Epithelial cell of proximal tubule (primary cell): ENCODE measurements around the gene RPL9. TPM values are rescaled to one million over a fixed set of nuclear protein-coding genes. Genes with fewer than 3 reads are reported as not detected.
"Not testable (repeated sequence)": the region's sequence is repeated elsewhere in the genome, so short reads cannot be mapped to it uniquely, and the experiment has no call there.

ENCODE experiments used
- DNase-seq: peaks from one replicate; pipeline ENCODE4 v3.0.0-alpha.2; 2011; ENCODE audit warnings: low read depth
- H3K4me3 ChIP-seq: 2 replicates; pipeline ENCODE4 v1.5.1; 2011; ENCODE audit warnings: low read depth, mild to moderate bottlenecking, low read length
- total RNA-seq: library from RNA; depleted of rRNA; stranded (reverse); fragments of >200 nt; gene quantifications from 2 replicates; pipeline ENCODE4 v1.2.3, GENCODE V29; 2015
- TF ChIP-seq, protein P1 (sequence below): conservative IDR thresholded peaks from 2 replicates; pipeline ENCODE4 v1.5.1; 2012; ENCODE audit warnings: low read depth, mild to moderate bottlenecking, low read length

RPL9 gene
- 3,007 and 3,128 TPM in 2 replicates for total RNA-seq

DNA sequence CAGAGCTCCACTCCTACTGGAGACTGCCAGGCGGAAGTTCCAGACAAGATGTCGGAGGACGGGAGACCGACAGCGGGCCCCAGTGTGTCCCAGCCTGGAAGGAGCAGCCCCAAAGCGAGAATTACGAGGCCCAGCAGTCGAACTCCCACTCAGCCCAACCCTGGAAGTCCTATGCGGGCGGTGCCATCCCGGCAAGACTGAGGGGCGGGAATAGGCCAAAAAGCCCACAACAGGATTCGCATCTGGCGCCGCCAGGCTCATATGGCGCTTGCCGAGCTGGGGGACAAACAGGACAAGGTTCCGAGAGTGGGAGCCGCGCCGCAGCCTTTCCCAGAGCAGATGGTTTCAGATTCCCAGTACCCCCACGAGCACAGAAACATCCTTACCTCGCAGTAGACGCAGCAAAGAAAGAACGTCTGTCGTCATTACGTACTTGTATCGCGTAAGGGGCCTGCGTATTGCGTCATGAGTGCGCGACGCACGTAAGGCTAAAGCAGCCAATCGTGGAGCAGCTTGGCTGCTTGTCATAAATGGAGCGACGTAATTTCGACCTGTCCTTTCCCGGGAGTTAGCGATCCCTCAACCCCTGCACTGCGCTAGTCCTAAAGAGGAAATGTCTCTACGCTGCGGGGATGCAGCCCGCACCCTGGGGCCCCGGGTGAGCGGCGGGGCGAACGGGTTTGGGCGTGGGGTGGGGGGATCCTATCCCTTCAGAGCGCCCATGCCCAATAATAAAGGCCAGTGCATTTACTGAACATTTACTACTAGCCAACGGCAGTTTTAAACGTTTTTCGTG, at the start of gene RPL9, which contains the start of gene LIAS:
RPL9 (minus strand) TSS at position 418 of the 796 bp plus-strand sequence. CDS start 483 bp downstream, outside the sequence.
LIAS (plus strand) TSS at position 552 of the 796 bp plus-strand sequence; CDS start at position 614, 62 bp downstream.
- peak; percentile 94 for DNase-seq
- peak within 1 kb of the TSS; percentile 100 for H3K4me3 ChIP-seq
- TF ChIP-seq, protein P1, sequence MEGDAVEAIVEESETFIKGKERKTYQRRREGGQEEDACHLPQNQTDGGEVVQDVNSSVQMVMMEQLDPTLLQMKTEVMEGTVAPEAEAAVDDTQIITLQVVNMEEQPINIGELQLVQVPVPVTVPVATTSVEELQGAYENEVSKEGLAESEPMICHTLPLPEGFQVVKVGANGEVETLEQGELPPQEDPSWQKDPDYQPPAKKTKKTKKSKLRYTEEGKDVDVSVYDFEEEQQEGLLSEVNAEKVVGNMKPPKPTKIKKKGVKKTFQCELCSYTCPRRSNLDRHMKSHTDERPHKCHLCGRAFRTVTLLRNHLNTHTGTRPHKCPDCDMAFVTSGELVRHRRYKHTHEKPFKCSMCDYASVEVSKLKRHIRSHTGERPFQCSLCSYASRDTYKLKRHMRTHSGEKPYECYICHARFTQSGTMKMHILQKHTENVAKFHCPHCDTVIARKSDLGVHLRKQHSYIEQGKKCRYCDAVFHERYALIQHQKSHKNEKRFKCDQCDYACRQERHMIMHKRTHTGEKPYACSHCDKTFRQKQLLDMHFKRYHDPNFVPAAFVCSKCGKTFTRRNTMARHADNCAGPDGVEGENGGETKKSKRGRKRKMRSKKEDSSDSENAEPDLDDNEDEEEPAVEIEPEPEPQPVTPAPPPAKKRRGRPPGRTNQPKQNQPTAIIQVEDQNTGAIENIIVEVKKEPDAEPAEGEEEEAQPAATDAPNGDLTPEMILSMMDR: no peak

DNA sequence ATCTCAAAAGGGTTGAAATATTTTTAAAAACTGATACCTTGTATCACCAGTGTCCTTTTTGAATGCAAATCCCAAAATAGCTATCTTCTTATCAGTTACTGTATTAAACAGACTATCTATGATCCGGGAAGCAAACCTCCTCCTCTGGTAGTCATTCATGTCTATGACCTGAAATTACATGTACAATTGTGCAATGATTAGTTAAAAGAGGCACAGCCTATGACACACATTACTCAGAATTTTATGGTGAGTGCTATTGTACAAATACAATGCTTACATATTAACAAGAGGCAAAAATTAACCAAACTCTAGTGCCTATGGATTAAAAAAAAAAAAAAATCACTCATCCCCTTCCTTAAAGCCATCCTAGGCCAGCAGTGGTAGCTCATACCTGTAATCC, 46.9 kb upstream of the RPL9 start:
- no peak for DNase-seq

GRCh38 chr4:39504538-39504937, 45.8 kb upstream of the RPL9 start:
- TF ChIP-seq, protein P1: no peak
- no peak overlapping the region for H3K4me3 ChIP-seq

More for the DNA sequence above, 46.9 kb upstream of the RPL9 start:
- no peak overlapping the region for H3K4me3 ChIP-seq
- TF ChIP-seq, protein P1: no peak

DNA sequence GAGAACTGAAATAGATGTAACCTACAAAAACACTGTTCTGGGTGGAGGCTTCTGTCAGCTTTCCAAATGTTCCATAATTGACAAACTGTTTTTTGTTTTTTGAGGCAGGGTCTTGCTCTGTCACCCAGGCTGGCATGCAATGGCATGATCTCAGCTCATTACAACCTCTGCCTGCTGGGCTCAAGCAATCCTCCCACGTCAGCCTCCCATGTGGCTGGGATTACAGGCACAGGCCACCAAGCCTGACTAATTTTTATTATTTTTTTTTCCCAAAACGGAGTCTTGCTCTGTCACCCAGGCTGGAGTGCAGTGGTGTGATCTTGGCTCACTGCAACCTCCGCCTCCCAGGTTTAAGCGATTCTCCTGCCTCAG, 43.9 kb upstream of the RPL9 start:
- not testable (repeated sequence) for DNase-seq, H3K4me3 ChIP-seq

More at GRCh38 chr4:39504538-39504937, 45.8 kb upstream of the RPL9 start:
- DNase-seq: no peak

DNA sequence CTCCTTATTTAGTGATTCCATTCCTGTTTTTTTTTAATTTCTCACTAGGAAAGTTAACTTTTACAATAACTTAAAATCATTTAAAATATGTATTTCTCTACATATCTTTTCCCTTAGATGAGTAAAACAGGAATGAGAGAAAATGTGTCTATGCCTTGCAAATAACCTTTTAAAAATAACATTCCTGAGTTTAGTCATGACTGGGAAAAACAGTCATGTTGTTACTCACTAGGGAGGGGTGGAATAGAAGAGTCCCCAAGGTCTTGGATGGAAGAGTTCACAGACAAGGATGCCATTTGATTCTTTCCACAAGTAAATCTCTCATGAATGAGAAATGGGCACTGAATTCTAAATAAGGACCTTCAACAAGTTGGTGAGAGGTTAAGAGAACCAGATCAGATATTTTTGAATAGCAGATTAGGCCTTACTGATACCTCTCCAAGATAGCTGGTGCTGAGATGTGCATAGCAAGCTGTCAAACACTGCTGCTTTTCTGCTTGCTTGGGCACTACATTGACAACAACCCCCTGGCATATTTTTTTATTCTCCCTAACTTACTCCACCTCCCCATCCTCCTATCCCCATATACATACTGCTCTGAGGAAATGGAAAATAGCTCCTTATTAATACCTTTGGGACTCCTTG, 43.4 kb upstream of the RPL9 start:
- H3K4me3 ChIP-seq: no peak overlapping the region
- TF ChIP-seq, protein P1: no peak

DNA sequence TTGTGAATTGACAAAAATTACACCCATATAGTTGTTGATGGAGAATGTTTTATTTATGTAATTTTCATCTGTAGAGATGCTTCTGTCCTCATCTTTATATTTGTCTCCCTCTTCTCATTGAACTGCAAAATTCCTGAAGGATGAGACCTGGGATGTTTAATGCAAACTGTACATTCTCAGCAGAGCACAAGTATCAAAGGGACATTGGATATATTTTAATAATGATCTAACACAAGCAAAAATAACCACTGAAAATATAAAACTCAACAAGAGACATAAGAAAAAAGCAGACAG, 40.0 kb upstream of the RPL9 start:
- TF ChIP-seq, protein P1: no peak
- no peak overlapping the region for H3K4me3 ChIP-seq
- no peak for DNase-seq

More for the DNA sequence above, 43.4 kb upstream of the RPL9 start:
- DNase-seq: no peak

DNA sequence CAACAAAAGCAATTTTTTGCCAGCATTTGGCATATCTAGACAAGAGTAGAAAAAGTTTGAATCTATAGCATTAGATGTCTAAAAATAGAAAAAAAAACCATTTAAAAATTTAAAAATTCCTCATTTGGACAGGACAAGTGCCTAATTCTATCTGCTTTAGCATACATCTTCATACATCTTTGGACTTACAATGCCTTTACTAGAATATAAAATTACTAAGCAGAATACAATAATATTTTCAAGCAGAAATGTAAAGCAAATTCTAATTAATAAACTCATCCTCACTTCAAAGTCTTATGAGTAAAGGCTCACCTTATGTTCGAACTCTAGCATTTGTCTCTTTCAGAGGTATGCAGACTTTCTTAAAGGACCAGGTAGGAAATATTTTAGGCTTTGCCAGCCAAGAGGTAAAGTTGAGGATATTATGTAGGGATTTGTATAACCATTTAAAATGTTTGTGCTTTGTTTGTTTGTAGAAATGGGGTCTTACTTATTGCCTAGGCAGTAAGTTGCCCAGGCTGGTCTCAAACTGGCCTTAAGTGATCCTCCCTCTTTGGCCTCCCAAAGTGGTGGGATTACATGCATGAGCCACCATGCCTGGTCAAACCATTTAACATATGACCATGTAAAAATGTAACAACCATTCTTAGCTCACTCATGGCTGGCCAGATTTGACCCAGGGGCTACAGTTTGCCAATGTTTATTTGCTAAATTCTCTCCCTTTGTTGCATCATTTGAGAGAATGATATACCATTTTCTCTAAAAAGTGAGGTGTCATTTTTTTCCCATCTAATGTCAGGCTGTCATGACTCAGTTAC, 39.4 kb upstream of the RPL9 start:
- no peak for DNase-seq
- TF ChIP-seq, protein P1: no peak
- no peak overlapping the region for H3K4me3 ChIP-seq
